Endothelial cell of umbilical vein (primary cell): ENCODE results near the gene USP47. TPM values are rescaled to one million over a fixed set of nuclear protein-coding genes. Genes with fewer than 3 reads are reported as not detected.
A peak's percentile ranks its signal among the peaks of the same experiment; 100 is the strongest.

Experiments
- BruUV-seq: library from RNA; stranded (reverse); fragments of 400-500 nt; replicated peaks from 2 replicates; lab custom pipeline; 2021; lab: Mats Ljungman, UMichigan
- CTCF ChIA-PET: fragments of 300-600, 350-600 bp; sonication (Branson Sonifier 250); formaldehyde crosslinking; loops from one replicate; lab custom pipeline; 2021; ENCODE audit warnings: antibody characterized with exemption, inconsistent platforms; lab: Charles Lee
- POLR2A ChIA-PET: fragments of 300-600, 350-600 bp; sonication (Branson Sonifier 250); formaldehyde crosslinking; loops from one replicate; lab custom pipeline; 2021; ENCODE audit warnings: antibody characterized with exemption, inconsistent platforms; lab: Charles Lee
- DNase-seq: peaks from one replicate; pipeline ENCODE4 v3.0.0-alpha.2; 2011; ENCODE audit warnings: low read depth, low spot score
- FAIRE-seq: peaks from 2 replicates; lab custom pipeline; 2011; peaks lifted over from hg19 to GRCh38; lab: Jason Lieb, UNC
- H2AFZ ChIP-seq: 2 replicates; pipeline ENCODE4 v1.6.0; 2012; ENCODE audit warnings: low read depth, low read length, control low read depth, inconsistent platforms
- H3K27ac ChIP-seq: 2 replicates; pipeline ENCODE4 v1.5.1; 2011; ENCODE audit warnings: low read depth, mild to moderate bottlenecking, control low read depth, low read length, moderate library complexity; ENCODE audit not compliant: insufficient read depth
- H3K27me3 ChIP-seq, 2 experiments: 2 replicates each; pipeline versions ENCODE4 v1.6.0 to v1.6.1; 2011; ENCODE audit warnings: low read length in 2 of 2, mixed read lengths in 1 of 2; ENCODE audit not compliant: control insufficient read depth in 2 of 2, insufficient read depth in 2 of 2
- H3K36me3 ChIP-seq, 2 experiments: 2 replicates in 1 of 2; 3 replicates in 1 of 2; pipeline ENCODE4 v1.5.1; 2011; ENCODE audit warnings: low read length in 2 of 2, mild to moderate bottlenecking in 1 of 2, moderate library complexity in 1 of 2; ENCODE audit not compliant: control insufficient read depth in 2 of 2, insufficient read depth in 2 of 2; ENCODE audit errors: extremely low read depth in 1 of 2
- H3K4me1 ChIP-seq: 3 replicates; pipeline ENCODE4 v1.5.1; 2011; ENCODE audit warnings: mild to moderate bottlenecking, low read length; ENCODE audit not compliant: control insufficient read depth, insufficient read depth; ENCODE audit errors: extremely low read depth
- H3K4me2 ChIP-seq: 2 replicates; pipeline ENCODE4 v1.6.1; 2011; ENCODE audit warnings: low read length, control low read depth, mixed read lengths; ENCODE audit not compliant: insufficient read depth
- H3K4me3 ChIP-seq, 3 experiments: fragments of 200-600 bp in 1 of 3; sonication (generic), shearing (Covaris generic) in 1 of 3; replicated peaks in 1 of 3; 2 replicates each; pipeline ENCODE4 v1.5.1; 2011 to 2016; ENCODE audit warnings: control low read depth in 3 of 3, low read length in 3 of 3, mild to moderate bottlenecking in 2 of 3, inconsistent platforms in 1 of 3, low read depth in 1 of 3, moderate library complexity in 1 of 3; ENCODE audit not compliant: insufficient read depth in 1 of 3
- H3K79me2 ChIP-seq: 2 replicates; pipeline ENCODE4 v1.6.0; 2012; ENCODE audit warnings: low read length, inconsistent platforms; ENCODE audit not compliant: control insufficient read depth, insufficient read depth
- H3K9ac ChIP-seq: replicated peaks from 2 replicates; pipeline ENCODE3; 2011; ENCODE audit warnings: low read length, control low read depth; ENCODE audit not compliant: insufficient read depth; ENCODE audit errors: extremely low read depth
- H3K9me1 ChIP-seq: replicated peaks from 3 replicates; pipeline ENCODE4 v1.6.0; 2011; ENCODE audit warnings: mild to moderate bottlenecking, low read length; ENCODE audit not compliant: control insufficient read depth, insufficient read depth; ENCODE audit errors: extremely low read depth
- H3K9me3 ChIP-seq: replicated peaks from 2 replicates; pipeline ENCODE4 v1.5.1; 2012; ENCODE audit warnings: low read length, inconsistent platforms; ENCODE audit not compliant: control insufficient read depth, insufficient read depth
- H4K20me1 ChIP-seq: replicated peaks from 2 replicates; pipeline ENCODE3; 2011; ENCODE audit warnings: mild to moderate bottlenecking, low read length; ENCODE audit not compliant: control insufficient read depth, insufficient read depth; ENCODE audit errors: extremely low read depth
- CTCF ChIP-seq, 2 donors: IDR thresholded peaks; 1 replicate in 1 of 2; 2 replicates in 1 of 2; pipeline ENCODE4 v1.5.1; 2011; ENCODE audit warnings: low read length in 2 of 2, mild to moderate bottlenecking in 2 of 2, moderate library complexity in 2 of 2, control low read depth in 1 of 2, inconsistent platforms in 1 of 2, low read depth in 1 of 2; ENCODE audit not compliant: insufficient read depth in 1 of 2; ENCODE audit errors: extremely low read depth in 1 of 2
- EZH2 ChIP-seq: IDR thresholded peaks from 2 replicates; pipeline ENCODE4 v1.6.1; 2012; ENCODE audit warnings: borderline replicate concordance, low read depth, mild to moderate bottlenecking, moderate library complexity, low read length, inconsistent platforms; ENCODE audit not compliant: severe bottlenecking
- FOS ChIP-seq: IDR thresholded peaks from 2 replicates; pipeline ENCODE4 v1.6.1; 2011; ENCODE audit warnings: mild to moderate bottlenecking, low read length, moderate library complexity, borderline replicate concordance; ENCODE audit not compliant: insufficient read depth
- GATA2 ChIP-seq: IDR thresholded peaks from 2 replicates; pipeline ENCODE4 v1.7.0; 2011; ENCODE audit warnings: low read depth, mild to moderate bottlenecking, moderate library complexity, mixed read lengths, low read length; ENCODE audit not compliant: insufficient read length, insufficient read depth
- JUN ChIP-seq: IDR thresholded peaks from 2 replicates; pipeline ENCODE4 v1.6.1; 2011; ENCODE audit warnings: borderline replicate concordance, low read depth; ENCODE audit not compliant: insufficient read length, insufficient read depth
- MYC ChIP-seq: IDR thresholded peaks from one replicate; pipeline ENCODE4 v1.6.1; 2011; ENCODE audit warnings: mild to moderate bottlenecking, low read depth, low read length
- POLR2A ChIP-seq: IDR thresholded peaks from 2 replicates; pipeline ENCODE4 v1.6.1; 2012; ENCODE audit warnings: low read depth, mild to moderate bottlenecking, control low read depth, low read length
- POLR2AphosphoS5 ChIP-seq: IDR thresholded peaks from 2 replicates; pipeline ENCODE4 v1.6.1; 2012; ENCODE audit warnings: low read depth, mild to moderate bottlenecking, control low read depth, low read length, moderate library complexity; ENCODE audit not compliant: insufficient read depth
- dilution Hi-C: fragments of 300-500 bp; cut with MboI; formaldehyde crosslinking; loops from one replicate; pipeline ENCODE4 v1.15.0; 2019; ENCODE audit warnings: low sequenced_read_pairs; ENCODE audit not compliant: extremely low pct_ligation_motif_present
- intact Hi-C: fragments of 100-400 bp; cut with micrococcal nuclease; formaldehyde crosslinking; loops from one replicate; pipeline ENCODE4 v1.10.0; 2022
- polyA plus RNA-seq, 4 experiments: library from polyadenylated mRNA; depleted of rRNA in 3 of 4; stranded (reverse) in 3 of 4; unstranded in 1 of 4; fragments of >200 nt; gene quantifications; 2 replicates each; pipeline versions ENCODE4 v1.2.1 to v1.2.3, GENCODE V29; 2011 to 2012; ENCODE audit warnings: missing spikeins in 1 of 4
- total RNA-seq: library from RNA; stranded (reverse); gene quantifications from 2 replicates; pipeline ENCODE4 v1.2.3, GENCODE V29; 2021
- TF ChIP-seq, protein P1 (sequence below): IDR thresholded peaks from 2 replicates; pipeline ENCODE4 v1.6.1; 2011; ENCODE audit not compliant: insufficient read depth, insufficient read length

Gene USP47
- total and polyA plus RNA-seq, 2 donors (not counting 3 experiments of a cell fraction or from before 2014, with no cell fraction given): 7.8 to 38.0 TPM

DNA sequence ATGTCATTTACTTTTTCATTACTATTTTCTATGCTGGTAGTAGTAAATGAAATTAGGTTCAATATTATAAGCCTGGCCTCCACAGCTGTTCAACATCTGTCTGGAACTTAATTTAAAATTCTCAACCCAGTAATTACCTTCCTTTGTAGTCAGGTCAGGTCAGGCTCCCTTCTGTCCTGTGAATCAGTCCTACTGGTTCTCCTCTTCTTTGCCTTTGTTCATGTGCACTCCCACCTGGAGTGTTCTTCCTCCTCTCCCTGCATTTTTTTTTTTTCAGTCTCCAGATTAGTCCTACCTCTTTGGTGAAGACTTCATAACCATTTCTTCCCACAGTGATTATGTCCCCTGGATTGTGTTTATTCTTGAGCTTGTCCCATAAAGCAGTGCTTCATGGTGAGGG lies 98.8 kb downstream of the USP47 start:
- H3K4me3 ChIP-seq: no peak overlapping the region
- H3K9ac ChIP-seq: no peak overlapping the region
- no peaks in the 10 kb centered on the region for H3K79me2 ChIP-seq
- H3K27me3 ChIP-seq: no peaks in the 10 kb centered on the region
- H3K4me1 ChIP-seq: no peaks in the 10 kb centered on the region
- H2AFZ ChIP-seq: no peak overlapping the region
- FAIRE-seq: no peak
- CTCF ChIA-PET: interaction anchor here (1.0 kb wide), 1 partner anchor 9 kb away, joined by 3 read pairs; no protein-coding TSS in a partner anchor
- no peaks in the 10 kb centered on the region for H3K9me1 ChIP-seq
- dilution Hi-C loops (no loop called here), intact Hi-C loops (no loop called here)
- TF ChIP-seq, protein P1, sequence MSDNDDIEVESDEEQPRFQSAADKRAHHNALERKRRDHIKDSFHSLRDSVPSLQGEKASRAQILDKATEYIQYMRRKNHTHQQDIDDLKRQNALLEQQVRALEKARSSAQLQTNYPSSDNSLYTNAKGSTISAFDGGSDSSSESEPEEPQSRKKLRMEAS: no peak
- TF ChIP-seq GATA2 (no peak), EZH2 (no peak), FOS (no peak), MYC (no peak)
- peaks cover 6 to 13% of the 10 kb centered on the region in 2 experiments for H3K36me3 ChIP-seq
- BruUV-seq: no TSS peak
- no peak for DNase-seq
- no peak overlapping the region for H3K27ac ChIP-seq
- no peaks in the 10 kb centered on the region for H3K9me3 ChIP-seq
- H4K20me1 ChIP-seq: no peaks in the 10 kb centered on the region
- no peak overlapping the region for H3K4me2 ChIP-seq
- POLR2A ChIA-PET: no interaction called here

GRCh38 chr11:11942668-11943067 lies 100.9 kb downstream of the USP47 start:
- ChIA-PET CTCF (interaction anchor here (1.2 kb wide), 1 partner anchor 11 kb away, joined by 7 read pairs; no protein-coding TSS in a partner anchor), POLR2A (interaction anchor here (0.5 kb wide), 1 partner anchor 51 kb away, joined by 4 read pairs; no protein-coding TSS in a partner anchor)
- H3K27me3 ChIP-seq: no peaks in the 10 kb centered on the region
- no peaks in the 10 kb centered on the region for H3K9me1 ChIP-seq
- TSS peak; percentile 86 for BruUV-seq
- H3K4me2 ChIP-seq: no peak overlapping the region
- no peaks in the 10 kb centered on the region for H3K4me1 ChIP-seq
- H3K36me3 ChIP-seq: peaks cover 6 to 9% of the 10 kb centered on the region in 2 experiments
- intact Hi-C loops (no loop called here), dilution Hi-C loops (no loop called here)
- H3K9ac ChIP-seq: no peak overlapping the region
- no peaks in the 10 kb centered on the region for H4K20me1 ChIP-seq
- no peak for DNase-seq
- no peak overlapping the region for H3K27ac ChIP-seq
- H3K4me3 ChIP-seq: no peak overlapping the region
- FAIRE-seq: no peak
- H3K9me3 ChIP-seq: no peaks in the 10 kb centered on the region
- H2AFZ ChIP-seq: no peak overlapping the region
- no peak for TF ChIP-seq CTCF (IDR thresholded peaks at IDR 0.05; ENCODE audit: extremely low read depth in 1 of 2, insufficient read depth in 1 of 2, low read depth in 1 of 2, low read length in 2 of 2)
- TF ChIP-seq MYC: no peak
- no peak for TF ChIP-seq GATA2
- no peak for TF ChIP-seq POLR2A
- no peak for TF ChIP-seq EZH2
- TF ChIP-seq, protein P1: no peak
- TF ChIP-seq JUN: no peak
- no peak for TF ChIP-seq POLR2AphosphoS5
- no peak for TF ChIP-seq FOS
- no peaks in the 10 kb centered on the region for H3K79me2 ChIP-seq
